PC-3 (cell line): Measurements from ENCODE around the gene DIAPH3. TPM values are rescaled to one million over a fixed set of nuclear protein-coding genes. Genes with fewer than 3 reads are reported as not detected.

ENCODE experiments used
- ATAC-seq: fragments of 200-7000 bp; cut with Tn5 transposase; 2 replicates; pipeline ENCODE4 v1.9.1; 2020; ENCODE audit warnings: mild to moderate bottlenecking, moderate library complexity
- BruUV-seq: library from RNA; stranded (reverse); fragments of 400-500 nt; replicated peaks from 2 replicates; lab custom pipeline; 2021; lab: Mats Ljungman, UMichigan
- CTCF ChIA-PET: fragments of 300-600 bp; sonication (Branson Sonifier 250); formaldehyde crosslinking; loops from one replicate; lab custom pipeline; 2022; ENCODE audit warnings: antibody characterized with exemption; lab: Charles Lee
- POLR2A ChIA-PET: fragments of 300-600 bp; sonication (Branson Sonifier 250); formaldehyde crosslinking; loops from one replicate; lab custom pipeline; 2022; ENCODE audit warnings: antibody characterized with exemption; ENCODE audit not compliant: unreplicated experiment; lab: Charles Lee
- DNase-seq: peaks from one replicate; pipeline ENCODE4 v3.0.0-alpha.2; 2015
- H2AFZ ChIP-seq: fragments of 300-600 bp; sonication (generic); 2 replicates; pipeline ENCODE4 v1.6.0; 2016; ENCODE audit warnings: antibody characterized with exemption, low read length
- H3F3A ChIP-seq: fragments of 300-600 bp; sonication (generic); one replicate; pipeline ENCODE4 v1.6.0; 2017; ENCODE audit warnings: antibody characterized with exemption, low read length, control low read depth, mild to moderate bottlenecking; ENCODE audit not compliant: unreplicated experiment
- H3K27ac ChIP-seq: fragments of 300-600 bp; sonication (generic); 2 replicates; pipeline ENCODE4 v1.5.1; 2016; ENCODE audit warnings: mild to moderate bottlenecking, low read length
- H3K27me3 ChIP-seq: fragments of 300-600 bp; sonication (generic); 2 replicates; pipeline ENCODE4 v1.6.1; 2016; ENCODE audit warnings: low read length, mixed read lengths
- H3K36me3 ChIP-seq: fragments of 300-600 bp; sonication (generic); 2 replicates; pipeline ENCODE4 v1.6.1; 2016; ENCODE audit warnings: low read depth, mixed run types, low read length, mixed read lengths
- H3K4me1 ChIP-seq: fragments of 300-600 bp; sonication (generic); 2 replicates; pipeline ENCODE4 v1.5.1; 2016; ENCODE audit warnings: low read length; ENCODE audit not compliant: insufficient read depth
- H3K4me2 ChIP-seq: fragments of 300-600 bp; sonication (generic); 2 replicates; pipeline ENCODE4 v1.6.0; 2016; ENCODE audit warnings: low read length
- H3K4me3 ChIP-seq: fragments of 300-600 bp; sonication (generic); 2 replicates; pipeline ENCODE4 v1.5.1; 2016; ENCODE audit warnings: mild to moderate bottlenecking, low read length, mixed read lengths
- H3K79me2 ChIP-seq: fragments of 300-600 bp; sonication (generic); 2 replicates; pipeline ENCODE4 v1.6.1; 2017; ENCODE audit warnings: low read length, mixed read lengths
- H3K9ac ChIP-seq: fragments of 300-600 bp; sonication (generic); 2 replicates; pipeline ENCODE4 v1.6.0; 2016; ENCODE audit warnings: mild to moderate bottlenecking, low read length
- H3K9me2 ChIP-seq: fragments of 300-600 bp; sonication (generic); replicated peaks from 2 replicates; pipeline ENCODE4 v1.6.1; 2016; ENCODE audit warnings: mixed run types, low read length, mixed read lengths
- H3K9me3 ChIP-seq: fragments of 300-600 bp; sonication (generic); 2 replicates; pipeline ENCODE4 v1.6.1; 2016; ENCODE audit warnings: low read length, mixed read lengths
- H4K20me1 ChIP-seq: fragments of 300-600 bp; sonication (generic); 2 replicates; pipeline ENCODE4 v1.6.1; 2016; ENCODE audit warnings: low read length, mixed read lengths
- CTCF ChIP-seq: fragments of 300-600 bp; sonication (generic); conservative IDR thresholded peaks from 2 replicates; pipeline ENCODE4 v1.5.1; 2017; ENCODE audit warnings: antibody characterized with exemption, low read depth, mild to moderate bottlenecking, low read length
- EZH2 ChIP-seq: fragments of 300-600 bp; sonication (generic); IDR thresholded peaks from one replicate; pipeline ENCODE4 v1.6.1; 2017; ENCODE audit warnings: antibody characterized with exemption, mild to moderate bottlenecking, low read length; ENCODE audit not compliant: unreplicated experiment
- EZH2phosphoT487 ChIP-seq: fragments of 300-600 bp; sonication (generic); IDR thresholded peaks from 2 replicates; pipeline ENCODE4 v1.6.1; 2018; ENCODE audit warnings: mild to moderate bottlenecking, antibody characterized with exemption, low read length, borderline replicate concordance
- intact Hi-C: fragments of 100-400 bp; cut with micrococcal nuclease; formaldehyde crosslinking; loops from 2 replicates; pipeline ENCODE4 v1.9.0; 2023
- total RNA-seq: library from RNA; depleted of rRNA; stranded (reverse); fragments of >200 nt; gene quantifications from 2 replicates; pipeline ENCODE4 v1.2.3, GENCODE V29; 2014

DIAPH3 gene
- total RNA-seq, 1 experiment from 2014 or later = 7.6 TPM

DNA sequence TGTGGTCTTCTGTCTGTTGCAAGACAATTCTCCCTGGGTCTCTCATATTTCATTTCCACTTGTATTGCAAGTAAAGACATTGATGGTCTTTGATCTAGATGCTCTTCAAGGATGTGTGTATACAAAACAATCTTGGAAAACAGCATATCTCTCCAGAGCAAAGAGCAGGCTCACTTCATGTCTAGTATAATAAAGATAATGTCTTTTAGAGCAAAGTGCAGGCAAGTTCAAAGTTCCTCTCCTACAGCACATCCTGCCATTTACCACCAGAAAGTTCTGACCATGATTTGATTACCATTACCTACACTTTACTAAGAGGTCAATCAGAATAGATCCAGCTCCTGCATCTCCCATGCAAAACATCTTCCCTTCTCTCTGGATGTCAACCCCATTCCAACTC is 162.8 kb downstream of the DIAPH3 start:
- Histone ChIP-seq H3K79me2 (no peaks in the 10 kb centered on the region), H3K36me3 (no peaks in the 10 kb centered on the region), H3K4me2 (no peak overlapping the region), H3K9me2 (no peaks in the 10 kb centered on the region), H4K20me1 (no peaks in the 10 kb centered on the region), H3F3A (no peaks in the 10 kb centered on the region), H3K4me3 (no peak overlapping the region), H3K4me1 (no peaks in the 10 kb centered on the region), H3K9me3 (no peaks in the 10 kb centered on the region), H3K9ac (no peak overlapping the region), H3K27me3 (no peaks in the 10 kb centered on the region), H3K27ac (no peak overlapping the region), H2AFZ (no peak overlapping the region)
- ATAC-seq = no peak
- ChIA-PET POLR2A (no interaction called here), CTCF (no interaction called here)
- no TSS peak for BruUV-seq
- TF ChIP-seq EZH2 (no peak), CTCF (no peak), EZH2phosphoT487 (no peak)
- intact Hi-C loops = no loop called here
- no peak for DNase-seq

DNA sequence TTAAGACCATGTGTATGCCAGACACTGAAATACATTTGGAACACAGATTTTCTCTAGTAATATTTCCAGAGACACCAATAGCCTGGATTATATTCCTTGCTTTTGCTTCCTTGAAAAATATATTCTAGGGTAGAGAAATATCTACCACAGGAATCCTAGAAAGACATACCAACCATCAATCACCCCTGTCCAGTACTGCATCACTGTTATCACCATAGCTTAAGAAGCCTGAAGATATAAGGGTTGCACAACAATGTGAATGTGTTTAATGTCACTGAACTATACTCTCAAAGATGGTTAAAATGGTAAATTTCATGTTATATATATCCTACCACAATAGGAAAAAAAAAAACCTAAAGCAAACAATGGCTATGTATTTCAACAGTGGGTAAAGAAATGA is 163.6 kb downstream of the DIAPH3 start:
- no peaks in the 10 kb centered on the region for H3K27me3 ChIP-seq
- H4K20me1 ChIP-seq = no peaks in the 10 kb centered on the region
- no peak for ATAC-seq
- H3K9ac ChIP-seq = no peak overlapping the region
- CTCF ChIA-PET = no interaction called here
- intact Hi-C loops = no loop called here
- no peaks in the 10 kb centered on the region for H3K9me3 ChIP-seq
- H3K4me1 ChIP-seq = no peaks in the 10 kb centered on the region
- no peak overlapping the region for H2AFZ ChIP-seq
- no peaks in the 10 kb centered on the region for H3F3A ChIP-seq
- no peak overlapping the region for H3K4me3 ChIP-seq
- DNase-seq = no peak
- H3K27ac ChIP-seq = no peak overlapping the region
- H3K4me2 ChIP-seq = no peak overlapping the region
- no TSS peak for BruUV-seq
- H3K36me3 ChIP-seq = no peaks in the 10 kb centered on the region
- POLR2A ChIA-PET = no interaction called here
- no peaks in the 10 kb centered on the region for H3K79me2 ChIP-seq
- TF ChIP-seq EZH2 = no peak
- no peak for TF ChIP-seq CTCF
- TF ChIP-seq EZH2phosphoT487 = no peak
- H3K9me2 ChIP-seq = no peaks in the 10 kb centered on the region

DNA sequence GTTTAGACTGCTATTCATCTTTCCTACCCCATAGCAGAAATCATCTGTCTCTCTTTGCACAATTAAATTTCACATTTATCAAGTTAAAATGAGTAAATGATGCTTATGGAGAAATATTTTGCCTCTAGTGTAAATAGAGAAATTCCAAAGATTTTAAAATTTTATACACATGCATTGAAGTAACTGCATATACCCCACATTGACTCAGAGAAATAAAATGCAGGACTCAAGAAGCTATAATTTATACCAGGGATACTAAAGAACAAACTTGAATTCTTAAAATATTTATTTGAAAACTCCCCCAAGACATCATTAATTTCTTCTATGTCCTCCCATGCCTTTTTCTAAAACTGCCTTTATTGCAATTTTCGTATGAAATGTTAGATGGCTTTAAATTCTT is 165.8 kb downstream of the DIAPH3 start:
- no peak for ATAC-seq
- no peak overlapping the region for H3K4me2 ChIP-seq
- no peak for DNase-seq
- BruUV-seq = no TSS peak
- H3K9me2 ChIP-seq = no peaks in the 10 kb centered on the region
- no peaks in the 10 kb centered on the region for H3K9me3 ChIP-seq
- H3K27ac ChIP-seq = no peak overlapping the region
- H2AFZ ChIP-seq = no peak overlapping the region
- no peaks in the 10 kb centered on the region for H4K20me1 ChIP-seq
- H3K27me3 ChIP-seq = no peaks in the 10 kb centered on the region
- H3K36me3 ChIP-seq = no peaks in the 10 kb centered on the region
- POLR2A ChIA-PET = no interaction called here
- H3K79me2 ChIP-seq = no peaks in the 10 kb centered on the region
- no peak overlapping the region for H3K4me3 ChIP-seq
- CTCF ChIA-PET = no interaction called here
- no peak overlapping the region for H3K9ac ChIP-seq
- intact Hi-C loops = no loop called here
- no peaks in the 10 kb centered on the region for H3K4me1 ChIP-seq
- no peaks in the 10 kb centered on the region for H3F3A ChIP-seq
- no peak for TF ChIP-seq EZH2
- no peak for TF ChIP-seq CTCF
- no peak for TF ChIP-seq EZH2phosphoT487
